ENCODE results near the gene ANXA8L1.
"Not testable (repeated sequence)": the region's sequence is repeated elsewhere in the genome, so short reads cannot be mapped to it uniquely, and the experiment has no call there.

The ANXA8L1 gene

DNA sequence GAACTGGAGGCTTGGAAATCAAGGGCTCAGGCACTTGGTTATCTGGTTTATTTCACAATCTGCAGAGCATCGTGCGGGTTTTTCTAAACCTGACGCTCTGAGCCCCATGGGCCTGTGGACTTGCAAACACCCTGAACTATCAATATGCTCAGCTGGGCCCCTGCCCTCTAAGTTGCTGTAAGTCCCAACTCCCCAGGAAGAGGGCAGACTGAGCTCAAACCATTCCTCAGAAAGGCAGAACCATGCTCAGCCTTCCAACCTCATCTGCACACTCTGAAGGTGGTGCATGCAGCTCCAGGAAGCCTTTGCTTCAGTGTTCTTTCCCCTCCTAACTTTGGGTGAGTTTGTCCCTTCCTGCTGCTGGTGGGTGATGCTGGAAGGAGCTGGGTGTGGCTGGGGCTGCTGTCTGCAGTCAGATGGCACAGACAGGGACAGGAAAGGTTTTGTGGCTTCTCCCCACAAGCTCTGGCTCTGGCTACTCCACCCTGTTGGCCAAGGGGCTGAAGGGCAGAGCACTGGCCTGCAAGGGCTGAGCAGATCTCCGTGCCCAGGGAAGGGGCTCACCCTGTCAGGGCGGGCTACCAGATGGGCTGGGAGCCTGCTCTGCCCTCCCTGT lies 3.8 kb downstream of the ANXA8L1 start:
- not testable (repeated sequence) for ATAC-seq (ENCODE audit: low read depth); H3K4me3 Mint-ChIP-seq

DNA sequence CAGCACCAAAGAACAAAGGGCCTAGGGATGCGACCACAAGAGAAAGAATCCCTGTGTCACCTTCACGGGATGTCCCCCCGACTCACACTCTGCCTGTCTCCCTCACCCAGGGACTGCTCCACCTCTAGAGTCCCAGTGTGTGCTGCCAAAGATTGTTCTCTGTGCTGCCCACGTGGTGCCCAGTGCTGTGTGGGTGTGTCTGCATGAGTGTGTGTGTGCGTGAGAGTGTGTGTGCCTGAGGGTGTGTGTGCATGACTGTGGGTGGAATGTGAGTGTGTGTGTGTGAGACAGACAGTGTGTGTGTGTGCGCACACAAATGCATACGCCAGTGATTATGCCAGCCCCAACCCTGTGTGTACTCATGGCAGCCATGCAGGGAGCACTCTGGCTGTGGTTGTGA lies 10.3 kb downstream of the ANXA8L1 start:
- H3K27me3 Mint-ChIP-seq; H3K4me1 Mint-ChIP-seq; H3K27ac Mint-ChIP-seq; H3K36me3 Mint-ChIP-seq; DNase-seq (ENCODE audit: low spot score in 2 of 2); H3K9me3 Mint-ChIP-seq; H3K4me3 Mint-ChIP-seq; ATAC-seq (ENCODE audit: low read depth): not testable (repeated sequence)

More for the DNA sequence above, 3.8 kb downstream of the ANXA8L1 start:
- not testable (repeated sequence) for H3K27me3 Mint-ChIP-seq; H3K4me1 Mint-ChIP-seq; H3K9me3 Mint-ChIP-seq; H3K36me3 Mint-ChIP-seq; H3K27ac Mint-ChIP-seq; DNase-seq (ENCODE audit: low spot score in 2 of 2)

DNA sequence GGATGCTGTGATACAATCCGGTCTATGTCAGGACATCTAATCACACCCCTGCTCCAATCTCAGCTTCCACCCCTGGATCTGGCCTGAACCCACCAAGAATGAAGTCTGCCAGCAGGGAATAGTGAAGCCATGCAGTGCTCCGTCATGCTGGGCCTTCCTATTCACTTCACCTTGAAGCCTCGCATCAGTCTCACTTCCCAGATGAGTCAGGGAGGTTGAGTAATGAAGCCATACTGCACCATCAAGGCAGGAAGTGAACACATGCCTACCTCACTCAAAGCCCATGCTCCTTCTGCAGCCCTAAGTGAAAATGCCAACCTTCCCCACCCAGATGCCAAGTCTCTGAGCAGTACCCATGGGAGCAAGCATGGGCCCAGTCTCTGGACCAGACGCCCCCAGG lies 11.1 kb downstream of the ANXA8L1 start:
- not testable (repeated sequence) for H3K9me3 Mint-ChIP-seq; H3K4me1 Mint-ChIP-seq; H3K36me3 Mint-ChIP-seq; H3K4me3 Mint-ChIP-seq; H3K27me3 Mint-ChIP-seq; ATAC-seq (ENCODE audit: low read depth); H3K27ac Mint-ChIP-seq; DNase-seq (ENCODE audit: low spot score in 2 of 2)

DNA sequence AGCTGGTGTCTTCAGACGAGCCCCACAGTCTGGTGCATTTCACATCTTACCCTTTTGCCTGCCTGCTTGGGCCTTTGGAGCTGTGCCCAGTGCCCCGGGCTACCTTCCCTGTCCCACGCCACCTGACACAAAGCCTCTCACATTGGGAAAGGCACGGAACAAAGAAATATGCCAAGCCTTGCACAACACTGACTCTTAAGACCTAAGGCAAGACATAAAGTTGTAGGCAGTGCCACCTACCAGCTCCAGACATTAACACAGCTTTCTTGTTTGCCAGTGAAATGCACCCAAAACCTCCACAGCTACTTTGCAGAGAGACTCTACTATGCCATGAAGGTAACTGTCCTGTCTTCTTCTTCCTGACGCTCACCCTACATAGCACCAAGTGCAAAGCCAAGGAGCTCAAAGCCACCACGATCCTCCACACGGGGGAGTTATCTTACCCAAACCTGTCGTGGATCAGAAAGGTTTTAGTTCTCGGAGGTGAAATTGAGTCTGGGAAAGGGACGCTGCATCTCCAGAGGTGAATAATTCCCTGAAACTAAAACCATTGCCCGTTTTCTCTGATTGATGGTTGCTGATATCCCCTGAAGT lies 11.8 kb downstream of the ANXA8L1 start:
- not testable (repeated sequence) for H3K27ac Mint-ChIP-seq; ATAC-seq (ENCODE audit: low read depth); H3K27me3 Mint-ChIP-seq; H3K4me1 Mint-ChIP-seq; H3K4me3 Mint-ChIP-seq; DNase-seq (ENCODE audit: low spot score in 2 of 2); H3K36me3 Mint-ChIP-seq; H3K9me3 Mint-ChIP-seq

DNA sequence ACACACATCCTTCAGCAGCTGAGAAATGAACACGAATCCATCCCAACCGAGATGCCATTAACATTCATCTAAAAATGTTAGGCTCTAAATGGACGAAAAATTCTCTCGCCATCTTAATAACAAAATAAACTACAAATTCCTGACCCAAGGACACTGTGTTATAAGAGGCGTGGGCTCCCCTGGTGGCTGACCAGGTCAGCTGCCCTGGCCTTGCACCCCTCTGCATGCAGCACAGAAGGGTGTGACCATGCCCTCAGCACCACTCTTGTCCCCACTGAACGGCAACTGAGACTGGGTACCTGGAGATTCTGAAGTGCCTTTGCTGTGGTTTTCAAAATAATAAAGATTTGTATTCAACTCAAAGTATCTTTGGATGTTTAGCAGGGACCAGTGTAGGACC lies 15.8 kb downstream of the ANXA8L1 start:
- not testable (repeated sequence) for H3K9me3 Mint-ChIP-seq; DNase-seq (ENCODE audit: low spot score in 2 of 2); H3K36me3 Mint-ChIP-seq; H3K27me3 Mint-ChIP-seq; ATAC-seq (ENCODE audit: low read depth); H3K4me1 Mint-ChIP-seq; H3K4me3 Mint-ChIP-seq; H3K27ac Mint-ChIP-seq

- ATAC-seq (ENCODE audit: low read depth); H3K4me3 Mint-ChIP-seq; H3K4me1 Mint-ChIP-seq; H3K27me3 Mint-ChIP-seq; H3K9me3 Mint-ChIP-seq; H3K27ac Mint-ChIP-seq; H3K36me3 Mint-ChIP-seq; DNase-seq (ENCODE audit: low spot score in 2 of 2): not testable (repeated sequence)
Observed at GRCh38 chr10:46396441-46397279, 21.1 kb downstream of the ANXA8L1 start.

DNA sequence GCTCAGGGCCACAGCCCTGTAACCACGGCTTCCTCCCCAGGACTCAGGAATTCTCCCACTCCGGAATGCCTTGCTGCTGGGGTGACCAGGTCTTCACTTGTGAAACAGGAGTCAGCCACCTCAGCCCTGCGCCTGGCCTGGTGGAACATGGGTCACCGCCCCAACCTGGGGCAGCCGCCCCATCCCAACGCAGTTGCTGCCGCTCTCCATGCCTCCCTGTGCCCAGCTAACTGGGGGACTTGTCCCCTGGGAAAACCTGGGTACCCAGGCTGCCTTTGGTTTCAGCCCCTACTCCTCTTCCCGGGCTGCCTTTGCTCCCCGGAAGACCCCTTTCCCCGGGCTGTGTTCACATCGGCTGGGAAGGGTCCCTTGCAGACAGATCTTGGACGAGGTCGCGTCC lies 22.2 kb downstream of the ANXA8L1 start:
- not testable (repeated sequence) for H3K27ac Mint-ChIP-seq; ATAC-seq (ENCODE audit: low read depth); H3K36me3 Mint-ChIP-seq; H3K9me3 Mint-ChIP-seq; H3K4me1 Mint-ChIP-seq; DNase-seq (ENCODE audit: low spot score in 2 of 2); H3K27me3 Mint-ChIP-seq
- H3K4me3 Mint-ChIP-seq, result peak overlapping the region; percentile 12

DNA sequence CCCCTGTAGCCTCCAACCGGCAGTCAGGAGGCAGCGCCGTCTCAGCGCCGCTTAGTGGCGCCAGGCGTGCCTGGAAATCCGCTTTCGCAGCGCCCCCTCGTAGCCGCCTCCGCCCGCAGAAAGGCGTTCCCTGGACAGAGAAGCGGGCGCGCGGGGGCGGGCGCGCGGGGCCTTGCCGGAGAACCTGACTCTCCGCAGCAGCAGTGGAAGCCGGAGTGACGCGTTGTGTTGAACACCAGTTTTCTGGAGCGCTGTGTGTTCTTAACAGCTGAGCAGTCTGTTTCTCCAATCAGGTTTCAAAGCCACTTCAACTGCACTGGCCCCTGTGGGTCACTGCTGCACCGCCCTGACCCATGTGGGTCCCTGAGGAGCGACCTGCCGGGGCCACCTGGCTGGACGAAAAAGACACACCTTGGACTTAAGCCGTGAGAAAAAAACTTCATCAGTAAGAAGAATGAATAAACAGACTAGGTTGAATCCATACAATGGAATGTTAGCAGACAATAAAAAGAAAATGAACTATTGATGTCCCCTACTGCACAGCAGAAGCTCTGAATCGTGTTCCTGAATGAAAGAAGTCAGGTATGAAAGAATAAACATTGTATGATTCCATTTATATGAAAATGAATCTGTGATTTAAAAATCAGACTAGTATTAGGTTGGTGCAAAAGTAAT lies 22.8 kb downstream of the ANXA8L1 start:
- DNase-seq (ENCODE audit: low spot score in 2 of 2); H3K4me1 Mint-ChIP-seq; H3K27me3 Mint-ChIP-seq; H3K9me3 Mint-ChIP-seq; H3K36me3 Mint-ChIP-seq; H3K27ac Mint-ChIP-seq: not testable (repeated sequence)
- peak; percentile 60 for ATAC-seq (ENCODE audit: low read depth)
- H3K4me3 Mint-ChIP-seq, result peak overlapping the region; percentile 53

GRCh38 chr10:46409556-46409955 lies 34.0 kb downstream of the ANXA8L1 start:
- not testable (repeated sequence) for H3K36me3 Mint-ChIP-seq; DNase-seq (ENCODE audit: low spot score in 2 of 2); H3K27me3 Mint-ChIP-seq; ATAC-seq (ENCODE audit: low read depth); H3K9me3 Mint-ChIP-seq; H3K4me1 Mint-ChIP-seq; H3K27ac Mint-ChIP-seq; H3K4me3 Mint-ChIP-seq

DNA sequence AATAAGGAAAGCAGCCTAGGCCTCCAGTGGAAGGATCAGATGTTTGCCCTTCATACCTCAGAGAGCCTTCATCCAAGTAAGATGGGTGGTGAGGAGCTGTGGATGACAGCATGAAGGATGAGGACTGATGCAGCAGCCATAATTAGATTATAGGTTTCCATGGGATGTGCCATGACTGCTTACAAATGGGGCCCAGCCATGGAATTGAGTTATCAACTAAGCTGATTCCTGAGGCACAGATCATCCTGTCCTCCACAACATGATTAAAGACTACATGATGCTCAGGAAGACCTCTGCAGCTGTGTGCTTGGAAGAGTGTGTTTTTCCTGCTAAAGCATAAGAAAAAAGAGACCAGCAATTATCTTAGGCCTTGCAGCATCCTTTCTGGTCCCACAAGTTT lies 35.5 kb downstream of the ANXA8L1 start:
- not testable (repeated sequence) for ATAC-seq (ENCODE audit: low read depth); H3K9me3 Mint-ChIP-seq; H3K27me3 Mint-ChIP-seq; DNase-seq (ENCODE audit: low spot score in 2 of 2); H3K36me3 Mint-ChIP-seq; H3K4me1 Mint-ChIP-seq; H3K27ac Mint-ChIP-seq; H3K4me3 Mint-ChIP-seq

GRCh38 chr10:46412665-46413064 lies 37.1 kb downstream of the ANXA8L1 start:
- not testable (repeated sequence) for H3K4me3 Mint-ChIP-seq; H3K36me3 Mint-ChIP-seq; ATAC-seq (ENCODE audit: low read depth); H3K27ac Mint-ChIP-seq; DNase-seq (ENCODE audit: low spot score in 2 of 2); H3K4me1 Mint-ChIP-seq; H3K27me3 Mint-ChIP-seq; H3K9me3 Mint-ChIP-seq

GRCh38 chr10:46415291-46415690 lies 39.7 kb downstream of the ANXA8L1 start:
- H3K9me3 Mint-ChIP-seq; H3K27ac Mint-ChIP-seq; ATAC-seq (ENCODE audit: low read depth): not testable (repeated sequence)

GRCh38 chr10:46418283-46418682 lies 42.7 kb downstream of the ANXA8L1 start:
- H3K27me3 Mint-ChIP-seq; H3K36me3 Mint-ChIP-seq; DNase-seq (ENCODE audit: low spot score in 2 of 2); H3K9me3 Mint-ChIP-seq; H3K4me1 Mint-ChIP-seq; ATAC-seq (ENCODE audit: low read depth); H3K27ac Mint-ChIP-seq; H3K4me3 Mint-ChIP-seq: not testable (repeated sequence)

More at GRCh38 chr10:46415291-46415690, 39.7 kb downstream of the ANXA8L1 start:
- H3K36me3 Mint-ChIP-seq; H3K4me3 Mint-ChIP-seq; DNase-seq (ENCODE audit: low spot score in 2 of 2); H3K27me3 Mint-ChIP-seq; H3K4me1 Mint-ChIP-seq: not testable (repeated sequence)
